Body of pancreas (tissue), 4 donors: ENCODE measurements around the gene LCT. TPM values are rescaled to one million over a fixed set of nuclear protein-coding genes. Genes with fewer than 3 reads are reported as not detected.
"Not testable (repeated sequence)": the region's sequence is repeated elsewhere in the genome, so short reads cannot be mapped to it uniquely, and the experiment has no call there.

ENCODE experiments used
- ATAC-seq: fragments of 150-250 bp; one replicate; pipeline ENCODE4 v1.9.1; 2016
- DNase-seq, 4 donors: peaks; one replicate each; pipeline ENCODE4 v3.0.0-alpha.2; 2019
- H3K27ac ChIP-seq, 4 donors: fragments of 200-600 bp; sonication (generic); 1 replicate in 3 of 4; 2 replicates in 1 of 4; pipeline versions ENCODE4 v1.5.1 to v1.6.1; 2016 to 2019; ENCODE audit warnings: mild to moderate bottlenecking in 1 of 4, mixed read lengths in 1 of 4, moderate library complexity in 1 of 4
- H3K27me3 ChIP-seq, 2 donors: fragments of 200-600 bp; sonication (generic); one replicate each; pipeline ENCODE4 v1.6.0; 2016; ENCODE audit warnings: mild to moderate bottlenecking in 1 of 2
- H3K36me3 ChIP-seq, 2 donors: fragments of 200-600 bp; sonication (generic); replicated peaks in 1 of 2; 2 replicates each; pipeline ENCODE4 v1.5.1; 2016; ENCODE audit warnings: low read depth in 2 of 2; ENCODE audit not compliant: insufficient read depth in 1 of 2
- H3K4me1 ChIP-seq: fragments of 200-600 bp; sonication (generic); one replicate; pipeline ENCODE4 v1.6.0; 2016
- H3K4me3 ChIP-seq, 2 donors: fragments of 200-600 bp; sonication (generic); 1 replicate in 1 of 2; 2 replicates in 1 of 2; pipeline ENCODE4 v1.5.1; 2016 to 2019
- H3K9me3 ChIP-seq, 3 donors: fragments of 200-600 bp; sonication (generic); 1 replicate in 2 of 3; 2 replicates in 1 of 3; pipeline ENCODE4 v1.5.1; 2016
- CTCF ChIP-seq, 7 experiments: fragments of 450-650 bp in 4 of 7; fragments of 200-600 bp in 3 of 7; sonication (generic) in 3 of 7; IDR thresholded peaks; one replicate each; pipeline ENCODE4 v1.5.1; 2016 to 2019; ENCODE audit warnings: antibody characterized with exemption in 7 of 7
- POLR2A ChIP-seq, 3 donors: fragments of 450-650 bp; IDR thresholded peaks; one replicate each; pipeline ENCODE4 v1.6.1; 2016; ENCODE audit warnings: antibody characterized with exemption in 3 of 3, mild to moderate bottlenecking in 2 of 3
- WGBS, 2 donors: methylation state at CpG; one replicate each; pipeline ENCODE4 v1.1.5; 2017; 5-methylcytosine and 5-hydroxymethylcytosine counted together
- intact Hi-C: fragments of 100-400 bp; cut with DNase I; formaldehyde crosslinking; loops from one replicate; pipeline ENCODE4 v1.15.1; 2023
- total RNA-seq, 2 donors: library from RNA; depleted of rRNA; stranded (reverse); fragments of >200 nt; gene quantifications; one replicate each; pipeline ENCODE4 v1.1.0, GENCODE V29; 2016

LCT gene
- total RNA-seq, 2 donors from 2014 or later, result not detected

- peak; percentile 79 for ATAC-seq
- TF ChIP-seq POLR2A (IDR thresholded peaks at IDR 0.05), result no peak
- TF ChIP-seq CTCF (IDR thresholded peaks at IDR 0.05), result peak; percentile 74 to 88 (median 79)
- Histone ChIP-seq H3K27ac (no peak overlapping the region), H3K4me3 (no peak overlapping the region), H3K9me3 (peaks cover 0 to 9% (median 0%) of the 10 kb centered on the region in 3 donors), H3K4me1 (peaks cover 5% of the 10 kb centered on the region), H3K36me3 (no peaks in the 10 kb centered on the region), H3K27me3 (no peaks in the 10 kb centered on the region)
- intact Hi-C loops, result loop anchor here (10.0 kb wide), 1 partner anchor 813 kb away; no protein-coding TSS in a partner anchor
- DNase-seq, result peak; percentile 76 to 79 (median 78)
- 39% methylated on average over 22 of the region's 22 CpGs for WGBS, 2 donors
Measured at GRCh38 chr2:135797497-135798274, 39.3 kb downstream of the LCT start.

- WGBS, 2 donors, result 81 to 94% methylated on average over 8 of the region's 8 CpGs
- TF ChIP-seq CTCF (IDR thresholded peaks at IDR 0.05), result no peak
- no peak for TF ChIP-seq POLR2A (IDR thresholded peaks at IDR 0.05)
- ATAC-seq (no peak), DNase-seq (no peak)
- Histone ChIP-seq H3K27me3 (no peaks in the 10 kb centered on the region), H3K27ac (no peak overlapping the region), H3K4me3 (no peak overlapping the region), H3K4me1 (peaks cover 5% of the 10 kb centered on the region), H3K9me3 (peaks cover 0 to 9% (median 0%) of the 10 kb centered on the region in 3 donors), H3K36me3 (no peaks in the 10 kb centered on the region)
- intact Hi-C loops, result loop anchor here (10.0 kb wide), 1 partner anchor 812 kb away; no protein-coding TSS in a partner anchor
Measured at GRCh38 chr2:135796606-135797005, 40.4 kb downstream of the LCT start.

GRCh38 chr2:135795641-135796040, 41.3 kb downstream of the LCT start:
- not testable (repeated sequence) for H3K27ac ChIP-seq, H3K4me3 ChIP-seq, H3K36me3 ChIP-seq, DNase-seq, ATAC-seq, H3K27me3 ChIP-seq, H3K4me1 ChIP-seq, H3K9me3 ChIP-seq
- intact Hi-C loops, result loop anchor here (10.0 kb wide), 1 partner anchor 811 kb away; no protein-coding TSS in a partner anchor
- WGBS, 2 donors, result 71 to 73% methylated on average over 4 of the region's 4 CpGs

- Histone ChIP-seq H3K4me3 (no peak overlapping the region), H3K27me3 (no peaks in the 10 kb centered on the region), H3K27ac (peak overlapping the region in 2 of 4 donors; percentile 24 to 32), H3K36me3 (no peaks in the 10 kb centered on the region), H3K4me1 (peaks cover 4% of the 10 kb centered on the region), H3K9me3 (no peaks in the 10 kb centered on the region)
- no peak for TF ChIP-seq POLR2A (IDR thresholded peaks at IDR 0.05)
- TF ChIP-seq CTCF (IDR thresholded peaks at IDR 0.05), result no peak
- intact Hi-C loops, result loop anchor here (10.0 kb wide), 1 partner anchor 808 kb away; no protein-coding TSS in a partner anchor
- ATAC-seq (peak; percentile 53), DNase-seq (peak; percentile 29 to 64 (median 44))
- 68 to 86% methylated on average over 6 to 7 of the region's 7 CpGs for WGBS, 2 donors
Measured at GRCh38 chr2:135792401-135793150, 44.4 kb downstream of the LCT start.
